Lung (tissue), 12 donors: ENCODE results near the gene GABRR2. TPM values are rescaled to one million over a fixed set of nuclear protein-coding genes. Genes with fewer than 3 reads are reported as not detected.

Experiments
- ATAC-seq: fragments of 200-7000 bp; cut with Tn5 transposase; one replicate; pipeline ENCODE4 v1.9.1; 2020; ENCODE audit warnings: moderate number of reproducible peaks; ENCODE audit not compliant: insufficient read depth, low FRiP score
- DNase-seq, 3 donors: peaks; one replicate each; pipeline ENCODE4 v3.0.0-alpha.2; 2013 to 2017
- H3K27ac ChIP-seq, 2 donors: one replicate each; pipeline ENCODE4 v1.5.1; 2013; ENCODE audit warnings: mild to moderate bottlenecking in 2 of 2, moderate library complexity in 2 of 2, control low read depth in 1 of 2, inconsistent platforms in 1 of 2, low read depth in 1 of 2, low read length in 1 of 2
- H3K27me3 ChIP-seq, 3 donors: one replicate each; pipeline ENCODE4 v1.5.1; 2013; ENCODE audit warnings: low read length in 2 of 3; ENCODE audit not compliant: control insufficient read depth in 3 of 3, insufficient read depth in 3 of 3
- H3K36me3 ChIP-seq, 4 donors: one replicate each; pipeline ENCODE4 v1.5.1; 2013; ENCODE audit warnings: low read length in 4 of 4, mild to moderate bottlenecking in 1 of 4, moderate library complexity in 1 of 4; ENCODE audit not compliant: control insufficient read depth in 4 of 4, insufficient read depth in 4 of 4
- H3K4me1 ChIP-seq, 5 donors: one replicate each; pipeline ENCODE4 v1.5.1; 2013; ENCODE audit warnings: low read length in 5 of 5, mild to moderate bottlenecking in 2 of 5, moderate library complexity in 1 of 5; ENCODE audit not compliant: control insufficient read depth in 5 of 5, insufficient read depth in 5 of 5
- H3K4me3 ChIP-seq: one replicate; pipeline ENCODE4 v1.5.1; 2013; ENCODE audit warnings: mild to moderate bottlenecking, control low read depth, moderate library complexity
- H3K9ac ChIP-seq, 2 donors: one replicate each; pipeline ENCODE4 v1.5.1; 2013; ENCODE audit warnings: low read length in 2 of 2, control low read depth in 1 of 2; ENCODE audit not compliant: insufficient read depth in 1 of 2
- H3K9me3 ChIP-seq, 4 donors: one replicate each; pipeline ENCODE4 v1.5.1; 2013; ENCODE audit warnings: low read length in 3 of 4, mild to moderate bottlenecking in 1 of 4, moderate library complexity in 1 of 4; ENCODE audit not compliant: control insufficient read depth in 4 of 4, insufficient read depth in 3 of 4
- WGBS, 2 donors: extraction: QIAGEN DNeasy Blood & Tissue Kit; methylation state at CpG; one replicate each; pipeline ENCODE4 v1.1.7; 2013; 5-methylcytosine and 5-hydroxymethylcytosine counted together
- polyA plus RNA-seq, 2 donors: library from polyadenylated mRNA; stranded (reverse); fragments of 200-250 nt; gene quantifications; one replicate each; pipeline ENCODE4 v1.2.1, GENCODE V29; 2013
- total RNA-seq, 2 donors: library from RNA; depleted of rRNA in 1 of 2; stranded (reverse); fragments of >200 nt in 1 of 2; gene quantifications; one replicate each; pipeline ENCODE4 v1.2.1, GENCODE V29; 2014 to 2021
- TF ChIP-seq, protein P1 (sequence below): IDR thresholded peaks from 2 replicates; pipeline ENCODE4 v1.5.1; 2012; ENCODE audit warnings: mild to moderate bottlenecking; ENCODE audit errors: control extremely low read depth, extremely low read depth
- donor health status: control.
- donor health status: control.
- donor health status: Bipolar disorder and iron deficiency.
- donor health status: healthy.
- donor health status: DM: yes; HTN: yes; CAD: no.

The GABRR2 gene
- total and polyA plus RNA-seq, 4 donors = 0.33 to 1.5 (median 1.4) TPM

DNA sequence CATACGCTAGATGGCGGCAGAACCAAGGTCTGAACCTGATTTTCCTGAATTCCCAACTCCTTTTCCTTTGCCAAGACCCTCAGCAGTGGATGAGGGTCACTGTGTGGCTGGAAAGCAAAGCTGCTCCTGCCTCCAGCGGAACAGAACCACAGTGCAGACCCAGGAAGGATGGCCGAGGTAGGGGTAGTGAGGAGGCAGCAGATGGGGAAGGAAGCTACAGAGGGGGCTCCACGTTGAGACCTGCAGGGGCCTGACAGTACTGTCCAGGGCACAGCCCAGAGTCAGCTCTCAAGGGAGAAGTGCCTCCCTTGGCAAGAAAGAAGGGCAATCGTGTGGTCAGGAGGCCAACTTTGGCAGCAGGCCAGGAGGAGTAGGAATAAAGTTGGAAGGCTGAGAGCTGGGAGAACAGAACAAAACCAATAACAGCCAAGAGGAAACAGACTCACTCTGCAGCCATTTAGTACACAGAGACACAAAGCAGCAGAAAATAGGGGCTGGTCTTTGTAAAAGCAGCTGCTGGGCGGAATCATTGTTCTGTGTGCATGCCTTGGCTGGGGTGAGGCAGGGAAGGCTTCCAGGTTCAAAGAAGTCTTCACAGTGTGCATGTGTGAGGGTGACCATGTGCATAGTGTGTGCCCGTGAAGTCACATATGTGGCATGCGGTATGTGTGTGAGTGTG, 3.1 kb downstream of the GABRR2 start:
- Histone ChIP-seq H3K27me3 (no peaks in the 10 kb centered on the region), H3K4me3 (no peak overlapping the region), H3K4me1 (peaks cover 3 to 18% (median 9%) of the 10 kb centered on the region in 5 donors), H3K27ac (peak overlapping the region in 1 of 2 donors; percentile 37), H3K9ac (peak overlapping the region; percentile 16 to 26), H3K36me3 (peaks cover 0 to 3% (median 0%) of the 10 kb centered on the region in 4 donors), H3K9me3 (no peaks in the 10 kb centered on the region)
- 31 to 32% methylated on average over 9 of the region's 9 CpGs for WGBS, 2 donors
- TF ChIP-seq, protein P1, sequence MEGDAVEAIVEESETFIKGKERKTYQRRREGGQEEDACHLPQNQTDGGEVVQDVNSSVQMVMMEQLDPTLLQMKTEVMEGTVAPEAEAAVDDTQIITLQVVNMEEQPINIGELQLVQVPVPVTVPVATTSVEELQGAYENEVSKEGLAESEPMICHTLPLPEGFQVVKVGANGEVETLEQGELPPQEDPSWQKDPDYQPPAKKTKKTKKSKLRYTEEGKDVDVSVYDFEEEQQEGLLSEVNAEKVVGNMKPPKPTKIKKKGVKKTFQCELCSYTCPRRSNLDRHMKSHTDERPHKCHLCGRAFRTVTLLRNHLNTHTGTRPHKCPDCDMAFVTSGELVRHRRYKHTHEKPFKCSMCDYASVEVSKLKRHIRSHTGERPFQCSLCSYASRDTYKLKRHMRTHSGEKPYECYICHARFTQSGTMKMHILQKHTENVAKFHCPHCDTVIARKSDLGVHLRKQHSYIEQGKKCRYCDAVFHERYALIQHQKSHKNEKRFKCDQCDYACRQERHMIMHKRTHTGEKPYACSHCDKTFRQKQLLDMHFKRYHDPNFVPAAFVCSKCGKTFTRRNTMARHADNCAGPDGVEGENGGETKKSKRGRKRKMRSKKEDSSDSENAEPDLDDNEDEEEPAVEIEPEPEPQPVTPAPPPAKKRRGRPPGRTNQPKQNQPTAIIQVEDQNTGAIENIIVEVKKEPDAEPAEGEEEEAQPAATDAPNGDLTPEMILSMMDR = no peak
- DNase-seq = peak; percentile 82 to 92 (median 90)
- ATAC-seq = peak; percentile 39

DNA sequence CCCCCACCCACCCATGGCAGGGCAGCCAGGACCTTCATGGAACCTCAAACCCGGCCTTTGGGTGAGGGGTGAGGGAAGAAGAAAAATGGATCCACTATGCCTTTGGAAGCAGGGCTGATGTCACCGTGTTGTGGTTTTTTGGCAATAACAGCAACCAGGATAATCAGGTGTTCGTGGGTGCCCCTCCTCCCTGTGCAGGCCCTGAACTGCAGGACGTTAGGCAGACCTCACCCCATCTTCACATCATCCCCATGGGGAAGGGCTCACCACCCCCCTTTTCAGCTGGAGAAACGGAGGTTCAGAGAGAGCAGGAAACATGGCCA, 3.6 kb downstream of the GABRR2 start:
- 36 to 39% methylated on average over 5 of the region's 5 CpGs for WGBS, 2 donors
- Histone ChIP-seq H3K9me3 (no peaks in the 10 kb centered on the region), H3K36me3 (peaks cover 0 to 2% (median 0%) of the 10 kb centered on the region in 4 donors), H3K4me3 (no peak overlapping the region), H3K9ac (no peak overlapping the region), H3K27ac (no peak overlapping the region), H3K27me3 (no peaks in the 10 kb centered on the region), H3K4me1 (peaks cover 3 to 18% (median 9%) of the 10 kb centered on the region in 5 donors)
- DNase-seq = no peak
- TF ChIP-seq, protein P1 = no peak
- ATAC-seq = no peak

DNA sequence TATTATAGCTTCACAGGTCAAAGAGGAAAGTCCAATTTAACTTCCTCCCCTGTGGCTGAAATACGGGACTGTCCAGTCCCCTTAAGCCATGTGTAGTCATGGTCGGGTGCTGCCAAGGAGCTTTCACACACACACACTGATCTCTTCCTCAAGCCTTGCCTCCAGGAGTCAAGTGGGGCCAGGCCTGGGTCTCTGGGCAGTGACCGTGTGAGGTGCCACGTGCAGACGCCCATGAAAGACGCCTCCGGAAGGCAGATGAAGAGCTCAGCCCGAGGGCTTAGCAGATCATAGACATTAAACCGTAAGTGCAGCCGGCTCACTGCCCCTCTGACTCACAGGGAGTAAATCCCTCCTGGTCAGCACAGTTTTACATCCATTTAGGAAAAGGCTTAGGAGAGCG, 4.2 kb downstream of the GABRR2 start:
- no peak for ATAC-seq
- WGBS, 2 donors = 71 to 75% methylated on average over 11 of the region's 11 CpGs
- no peak overlapping the region for H3K9ac ChIP-seq

More for the DNA sequence above, 4.2 kb downstream of the GABRR2 start:
- H3K27ac ChIP-seq = no peak overlapping the region
- no peaks in the 10 kb centered on the region for H3K9me3 ChIP-seq
- no peak for DNase-seq
- no peaks in the 10 kb centered on the region for H3K27me3 ChIP-seq
- H3K4me3 ChIP-seq = no peak overlapping the region
- H3K36me3 ChIP-seq = peaks cover 0 to 2% (median 0%) of the 10 kb centered on the region in 4 donors
- TF ChIP-seq, protein P1 = no peak
- H3K4me1 ChIP-seq = peaks cover 3 to 18% (median 9%) of the 10 kb centered on the region in 5 donors
